Measurements from ENCODE around the gene KISS1. TPM values are rescaled to one million over a fixed set of nuclear protein-coding genes. Genes with fewer than 3 reads are reported as not detected.

Gene KISS1
- total RNA-seq, 6 experiments from 2014 or later: 2.6 to 4.3 (median 3.6) TPM

GRCh38 chr1:204143276-204144041, 52.8 kb downstream of the KISS1 start:
- no peak for TF ChIP-seq CTCF (IDR thresholded peaks at IDR 0.05)
- H3K27ac Mint-ChIP-seq: no peak overlapping the region
- H3K36me3 Mint-ChIP-seq (ENCODE audit: low read depth): peaks cover 4% of the 10 kb centered on the region; the same call in 1 of the 2 replicates
- no peak overlapping the region for H3K4me3 Mint-ChIP-seq
- no peaks in the 10 kb centered on the region for H3K4me1 Mint-ChIP-seq (ENCODE audit: low read depth)
- no peak for DNase-seq
- H3K27me3 Mint-ChIP-seq (ENCODE audit: insufficient read depth): peaks cover 29% of the 10 kb centered on the region
- H3K9me3 Mint-ChIP-seq: no peaks in the 10 kb centered on the region

GRCh38 chr1:204142032-204142974, 54.0 kb downstream of the KISS1 start:
- no peaks in the 10 kb centered on the region for H3K9me3 Mint-ChIP-seq
- DNase-seq: no peak
- no peak overlapping the region for H3K4me3 Mint-ChIP-seq
- H3K27me3 Mint-ChIP-seq (ENCODE audit: insufficient read depth): peaks cover 29% of the 10 kb centered on the region
- H3K36me3 Mint-ChIP-seq (ENCODE audit: low read depth): peaks cover 4% of the 10 kb centered on the region; the same call in 1 of the 2 replicates
- TF ChIP-seq CTCF (IDR thresholded peaks at IDR 0.05): peak; percentile 12; the same call in 1 of the 2 replicates
- H3K4me1 Mint-ChIP-seq (ENCODE audit: low read depth): no peaks in the 10 kb centered on the region
- H3K27ac Mint-ChIP-seq: no peak overlapping the region

- Mint-ChIP-seq H3K36me3 (ENCODE audit: low read depth) (peaks cover 4% of the 10 kb centered on the region; the same call in 1 of the 2 replicates), H3K4me3 (no peak overlapping the region), H3K27ac (no peak overlapping the region), H3K9me3 (no peaks in the 10 kb centered on the region), H3K27me3 (ENCODE audit: insufficient read depth) (peaks cover 23% of the 10 kb centered on the region), H3K4me1 (ENCODE audit: low read depth) (no peaks in the 10 kb centered on the region)
- DNase-seq: no peak
- TF ChIP-seq CTCF (IDR thresholded peaks at IDR 0.05): no peak
Measured at GRCh38 chr1:204141131-204141530, 55.2 kb downstream of the KISS1 start.

Other genes with a start within 250 kb of the KISS1 start
- 10 to 100 TPM in 5 of 6 experiments, 1 to 10 TPM in 1; 9.9 to 13.5 (median 11.1) TPM for gene SOX13, start 123.4 kb downstream of the KISS1 start, total RNA-seq (2021; fragmentation: NEBNext Ultra II Directional; extraction: Animal tissue kit (Norgen Biotek cat#: 25700))
- 1 to 10 TPM; 3.1 to 6.3 (median 3.9) TPM for gene ETNK2, start 44.4 kb downstream of the KISS1 start, total RNA-seq (2021; fragmentation: NEBNext Ultra II Directional; extraction: Animal tissue kit (Norgen Biotek cat#: 25700))
- under 1 TPM in 5 of 6 experiments, not detected in 1; 0.17 to 0.39 (median 0.34) TPM for gene REN, start 30.2 kb downstream of the KISS1 start, total RNA-seq (2021; fragmentation: NEBNext Ultra II Directional; extraction: Animal tissue kit (Norgen Biotek cat#: 25700))
- gene GOLT1A, start 17.5 kb upstream of the KISS1 start, total RNA-seq (2021; fragmentation: NEBNext Ultra II Directional; extraction: Animal tissue kit (Norgen Biotek cat#: 25700)): not detected
- gene PLEKHA6, start 163.4 kb upstream of the KISS1 start, total RNA-seq (2021; fragmentation: NEBNext Ultra II Directional; extraction: Animal tissue kit (Norgen Biotek cat#: 25700)): 1 to 10 TPM; 1.3 to 2.4 (median 1.5) TPM
- gene PPP1R15B, start 215.3 kb upstream of the KISS1 start, total RNA-seq (2021; fragmentation: NEBNext Ultra II Directional; extraction: Animal tissue kit (Norgen Biotek cat#: 25700)): 10 to 100 TPM; 27.4 to 34.8 (median 30.9) TPM

Measured in HFFc6 (cell line).